ENCODE data around the gene FZR1. TPM values are rescaled to one million over a fixed set of nuclear protein-coding genes. Genes with fewer than 3 reads are reported as not detected.

FZR1 gene
- total RNA-seq, 1 donor from 2014 or later, result 25.5 TPM

GRCh38 chr19:3497757-3498520 is 8.2 kb upstream of the FZR1 start:
- DNase-seq (ENCODE audit: low read depth) (no peak), FAIRE-seq (no peak)
- no peaks in the 10 kb centered on the region for H3K27me3 ChIP-seq (ENCODE audit: control insufficient read depth, insufficient read depth, low read length)
- peaks cover 11% of the 10 kb centered on the region for H3K36me3 ChIP-seq (ENCODE audit: control insufficient read depth, insufficient read depth, low read length)
- H3K4me3 ChIP-seq (ENCODE audit: low read depth, low read length), result no peak overlapping the region
- no peak for TF ChIP-seq CTCF (IDR thresholded peaks at IDR 0.05; ENCODE audit: insufficient read depth, low read length, severe bottlenecking)

DNA sequence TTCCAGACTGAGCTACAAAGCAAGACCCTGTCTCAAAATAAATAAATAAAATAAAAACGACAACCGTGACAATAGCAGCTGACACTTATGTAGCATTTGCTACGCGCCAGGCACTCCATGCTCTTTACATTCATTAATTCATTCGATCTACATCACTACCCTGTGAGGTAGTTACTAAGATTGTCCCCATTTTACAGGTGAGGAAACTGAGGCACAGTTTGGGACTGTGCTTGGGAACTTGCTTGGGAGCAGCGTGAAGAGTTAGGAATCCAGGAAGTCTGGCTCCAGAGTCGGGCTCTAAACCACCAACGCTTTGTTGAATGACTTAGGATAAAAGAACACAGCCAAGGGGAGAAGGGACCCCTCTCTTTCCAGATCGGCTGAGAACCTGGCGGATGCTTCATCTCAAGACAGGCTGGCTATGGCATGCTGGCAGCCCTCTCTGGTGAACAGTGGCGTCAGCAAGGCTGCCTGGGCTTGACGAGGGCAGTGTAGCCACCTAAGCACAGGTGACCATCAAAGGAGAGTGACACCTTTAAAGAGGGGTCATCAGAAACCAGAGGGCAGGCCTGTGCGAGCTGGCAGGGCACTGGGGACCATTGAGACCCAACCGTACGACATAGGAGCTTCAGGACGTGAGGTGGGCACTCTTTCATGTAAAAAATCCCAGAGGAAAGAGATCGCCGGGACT is 6.2 kb upstream of the FZR1 start:
- TF ChIP-seq CTCF (IDR thresholded peaks at IDR 0.05; ENCODE audit: insufficient read depth, low read length, severe bottlenecking), result no peak
- DNase-seq (ENCODE audit: low read depth) (no peak), FAIRE-seq (no peak)
- Histone ChIP-seq H3K4me3 (ENCODE audit: low read depth, low read length) (peak overlapping the region; percentile 79), H3K27me3 (ENCODE audit: control insufficient read depth, insufficient read depth, low read length) (no peaks in the 10 kb centered on the region), H3K36me3 (ENCODE audit: control insufficient read depth, insufficient read depth, low read length) (peaks cover 6% of the 10 kb centered on the region)

DNA sequence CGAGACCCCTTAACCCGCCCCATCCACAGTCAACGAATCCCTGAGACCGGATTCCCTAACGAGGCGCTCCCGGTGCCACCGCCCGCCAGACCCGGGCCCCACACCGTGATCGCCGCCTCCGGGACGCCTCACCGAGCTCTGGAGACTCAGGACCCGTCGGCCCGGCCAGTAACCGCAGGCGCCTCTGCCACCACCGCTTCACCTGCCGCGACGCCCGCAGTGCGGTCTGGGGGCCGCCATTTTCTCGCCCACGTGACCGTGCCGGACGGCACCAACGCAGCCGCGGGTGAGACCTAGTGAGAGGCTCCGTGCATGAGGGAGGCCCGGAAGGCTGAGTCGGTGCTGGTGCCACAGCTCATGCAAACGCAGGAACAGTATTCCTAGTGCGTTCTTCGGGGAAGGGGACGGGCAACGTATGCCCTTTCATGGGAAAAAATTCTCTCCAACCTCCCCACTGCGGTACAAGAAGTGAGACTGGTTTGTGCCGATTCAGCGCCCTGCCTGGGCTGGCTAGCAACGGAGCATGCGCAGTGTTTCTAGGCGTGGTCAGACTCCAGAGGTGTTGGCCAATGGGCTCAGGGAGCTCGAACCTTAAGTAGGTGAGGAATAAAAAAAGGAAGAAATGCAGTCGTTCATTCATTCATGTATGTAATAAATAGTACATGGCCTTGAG is 5.5 kb upstream of the FZR1 start, which contains the start of gene DOHH:
Gene DOHH, minus strand, starts transcription at position 246 of the 673 bp plus-strand sequence. CDS start 3,860 bp downstream, outside the sequence.
- FAIRE-seq, result peak; percentile 40
- Histone ChIP-seq H3K36me3 (ENCODE audit: control insufficient read depth, insufficient read depth, low read length) (peaks cover 5% of the 10 kb centered on the region), H3K4me3 (ENCODE audit: low read depth, low read length) (peak within 1 kb of the TSS; percentile 79), H3K27me3 (ENCODE audit: control insufficient read depth, insufficient read depth, low read length) (no peaks in the 10 kb centered on the region)
- TF ChIP-seq CTCF (IDR thresholded peaks at IDR 0.05; ENCODE audit: insufficient read depth, low read length, severe bottlenecking), result no peak
- peak; percentile 94 for DNase-seq (ENCODE audit: low read depth)

- no peak for DNase-seq (ENCODE audit: low read depth)
- no peaks in the 10 kb centered on the region for H3K36me3 ChIP-seq (ENCODE audit: control insufficient read depth, insufficient read depth, low read length)
- TF ChIP-seq CTCF (IDR thresholded peaks at IDR 0.05; ENCODE audit: insufficient read depth, low read length, severe bottlenecking), result no peak
- H3K4me3 ChIP-seq (ENCODE audit: low read depth, low read length), result no peak overlapping the region
- no peaks in the 10 kb centered on the region for H3K27me3 ChIP-seq (ENCODE audit: control insufficient read depth, insufficient read depth, low read length)
- no peak for FAIRE-seq
Measured at GRCh38 chr19:3501780-3502179, 4.3 kb upstream of the FZR1 start.

GRCh38 chr19:3503036-3503572 is 3.0 kb upstream of the FZR1 start:
- TF ChIP-seq CTCF (IDR thresholded peaks at IDR 0.05; ENCODE audit: insufficient read depth, low read length, severe bottlenecking), result no peak
- Histone ChIP-seq H3K27me3 (ENCODE audit: control insufficient read depth, insufficient read depth, low read length) (no peaks in the 10 kb centered on the region), H3K4me3 (ENCODE audit: low read depth, low read length) (no peak overlapping the region), H3K36me3 (ENCODE audit: control insufficient read depth, insufficient read depth, low read length) (no peaks in the 10 kb centered on the region)
- DNase-seq (ENCODE audit: low read depth) (no peak), FAIRE-seq (no peak)
